Muscle layer of colon (tissue), 2 donors: ENCODE data around the gene SGF29.
"Not testable (repeated sequence)": the region's sequence is repeated elsewhere in the genome, so short reads cannot be mapped to it uniquely, and the experiment has no call there.

Experiments
- H3K27ac ChIP-seq: one replicate; pipeline ENCODE4 v1.7.0; 2013; ENCODE audit warnings: low read depth, mild to moderate bottlenecking, low read length, moderate library complexity
- H3K27me3 ChIP-seq, 2 donors: one replicate each; pipeline ENCODE4 v1.7.0; 2013; ENCODE audit warnings: low read length in 2 of 2, mild to moderate bottlenecking in 2 of 2; ENCODE audit not compliant: insufficient read depth in 2 of 2, control insufficient read depth in 1 of 2
- H3K36me3 ChIP-seq: one replicate; pipeline ENCODE4 v1.7.0; 2013; ENCODE audit warnings: mild to moderate bottlenecking, low read length; ENCODE audit not compliant: insufficient read depth
- H3K4me1 ChIP-seq: one replicate; pipeline ENCODE4 v1.7.0; 2013; ENCODE audit warnings: mild to moderate bottlenecking, low read length; ENCODE audit not compliant: insufficient read depth
- H3K4me3 ChIP-seq, 2 donors: one replicate each; pipeline ENCODE4 v1.7.0; 2013; ENCODE audit warnings: low read length in 2 of 2, low read depth in 1 of 2, mild to moderate bottlenecking in 1 of 2, moderate library complexity in 1 of 2
- H3K9ac ChIP-seq: one replicate; pipeline ENCODE4 v1.7.0; 2013; ENCODE audit warnings: low read length
- H3K9me3 ChIP-seq: one replicate; pipeline ENCODE4 v1.7.0; 2013; ENCODE audit warnings: mild to moderate bottlenecking, low read length
- donor health status: abdominal sarcoma.
- donor health status: Adenocarcinoma of cecum.

Gene SGF29

DNA sequence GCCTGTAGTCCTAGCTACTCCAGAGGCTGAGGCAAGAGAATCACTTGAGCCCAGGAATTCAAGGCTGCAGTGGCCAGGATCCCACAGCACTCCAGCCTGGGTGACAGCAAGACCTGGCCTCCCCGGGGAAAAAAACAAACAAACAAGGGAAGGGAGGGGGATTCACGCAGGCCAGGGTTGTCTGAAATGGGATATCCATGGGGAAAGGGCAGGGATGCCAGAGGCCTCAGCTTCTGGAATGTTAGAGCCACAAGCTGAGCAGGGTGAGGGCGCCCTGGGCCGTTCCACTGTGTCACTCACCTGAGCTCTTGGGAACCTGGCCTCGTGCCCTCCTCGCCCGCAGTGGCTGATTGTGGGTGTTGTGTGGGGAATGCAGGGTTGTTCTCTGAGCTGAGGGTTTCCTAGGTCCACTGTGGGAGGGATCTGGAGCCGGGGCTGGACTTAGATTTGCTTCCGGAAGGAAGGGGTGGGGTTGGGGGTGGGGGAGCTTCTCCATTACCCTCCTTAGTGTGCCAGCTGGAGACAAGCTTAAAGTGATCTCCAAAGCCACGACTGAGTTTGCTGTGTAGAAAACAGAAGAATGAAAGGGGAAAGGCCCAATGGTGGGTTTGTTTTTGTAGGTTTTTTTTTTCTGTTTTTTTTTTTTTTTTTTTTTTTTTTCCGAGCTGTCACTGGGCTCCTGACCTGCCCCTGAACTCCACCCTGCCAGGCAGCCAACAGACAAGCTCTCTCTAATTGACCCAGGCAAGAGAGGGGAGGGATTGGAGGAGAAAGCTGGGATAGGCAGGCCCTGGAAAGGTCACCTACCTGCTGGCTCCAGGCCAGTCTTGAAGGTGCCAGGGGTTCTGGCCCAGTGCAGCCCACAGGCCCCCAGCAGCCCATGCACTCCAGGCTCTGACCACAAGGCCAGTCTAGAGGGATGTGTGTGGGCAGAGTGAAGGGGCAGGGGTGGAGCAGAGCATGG, 56.2 kb downstream of the SGF29 start, which contains the start of gene SULT1A1:
Gene SULT1A1 (minus strand): TSS at position 414 of the 964 bp plus-strand sequence. CDS start 1,189 bp downstream, outside the sequence.
- no peaks in the 10 kb centered on the region for H3K9me3 ChIP-seq
- no peaks in the 10 kb centered on the region for H3K4me1 ChIP-seq
- H3K4me3 ChIP-seq, result peak within 1 kb of the TSS in 1 of 2 donors; percentile 49
- H3K9ac ChIP-seq, result no peak within 1 kb of the TSS
- H3K27ac ChIP-seq, result no peak within 1 kb of the TSS
- H3K27me3 ChIP-seq, result no peaks in the 10 kb centered on the region
- H3K36me3 ChIP-seq, result no peaks in the 10 kb centered on the region

- Histone ChIP-seq H3K4me3 (no peak overlapping the region), H3K36me3 (no peaks in the 10 kb centered on the region), H3K4me1 (no peaks in the 10 kb centered on the region), H3K27me3 (no peaks in the 10 kb centered on the region), H3K27ac (no peak overlapping the region), H3K9ac (no peak overlapping the region), H3K9me3 (no peaks in the 10 kb centered on the region)
Measured at GRCh38 chr16:28610595-28611191, 57.0 kb downstream of the SGF29 start.

DNA sequence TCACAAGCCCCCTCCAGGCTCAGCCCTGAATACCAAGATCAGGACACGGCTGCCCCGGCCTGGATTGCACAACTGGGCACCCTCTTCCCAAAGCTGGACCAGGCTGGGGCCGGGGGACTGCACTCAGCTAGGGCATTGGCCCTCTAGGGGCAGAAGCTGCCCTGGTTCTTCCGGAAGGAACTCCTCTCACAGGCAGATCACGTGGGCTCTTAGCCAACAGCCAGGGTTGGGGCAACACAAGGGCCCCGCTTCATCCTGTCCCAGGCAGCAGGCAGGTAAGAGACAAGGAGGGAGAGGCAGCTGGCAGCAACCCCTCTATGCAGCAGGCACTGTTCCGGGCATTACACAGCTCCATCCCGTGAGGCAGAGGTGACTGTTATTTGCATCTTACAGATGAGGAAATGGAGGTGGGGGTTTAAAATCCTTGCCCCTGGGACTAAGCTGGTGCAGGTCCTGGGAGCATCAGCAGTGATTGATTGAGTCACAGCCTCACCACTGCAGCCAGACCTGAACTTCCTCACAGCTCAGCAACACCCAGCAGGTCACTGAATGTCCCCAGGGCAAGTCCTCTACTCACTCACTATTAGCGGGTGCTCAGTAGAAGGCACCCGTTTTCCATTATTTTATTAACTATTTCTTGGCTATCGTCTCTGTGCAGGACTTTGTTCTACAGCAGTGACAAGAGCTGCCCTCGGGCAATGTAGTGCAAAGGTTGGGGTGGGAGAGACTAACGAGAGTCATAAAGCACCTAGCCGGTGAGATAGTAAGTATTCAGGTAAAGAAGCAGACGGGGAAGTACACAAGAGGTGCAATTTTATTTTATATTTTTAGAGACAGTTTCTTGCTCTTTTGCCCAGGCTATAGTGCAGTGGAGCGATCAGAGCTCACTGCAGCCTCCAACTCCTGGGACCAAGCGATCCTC, 58.9 kb downstream of the SGF29 start:
- not testable (repeated sequence) for H3K36me3 ChIP-seq, H3K9me3 ChIP-seq, H3K4me3 ChIP-seq, H3K27ac ChIP-seq, H3K27me3 ChIP-seq, H3K9ac ChIP-seq, H3K4me1 ChIP-seq

DNA sequence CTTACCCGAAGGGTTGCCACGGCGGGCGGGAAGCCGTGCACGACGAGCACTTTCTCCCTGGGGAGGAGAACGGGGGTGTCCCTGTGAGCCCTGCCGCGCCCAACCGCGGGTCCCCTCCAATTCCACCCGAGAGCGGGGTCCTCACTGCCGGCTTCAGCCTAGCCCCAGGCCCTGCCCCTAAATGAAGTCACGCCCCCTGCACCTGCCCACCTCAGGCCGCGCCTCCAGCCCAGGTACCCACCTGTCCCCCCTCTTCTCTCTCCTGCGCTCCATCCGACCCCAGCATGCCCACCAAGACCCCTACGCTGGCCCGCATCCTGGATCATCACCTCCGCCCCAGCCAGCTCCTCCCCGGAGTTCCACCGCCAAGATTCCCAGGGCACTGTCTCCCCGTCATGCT, 60.2 kb downstream of the SGF29 start:
- H3K4me1 ChIP-seq, H3K9me3 ChIP-seq, H3K27me3 ChIP-seq, H3K4me3 ChIP-seq, H3K27ac ChIP-seq, H3K9ac ChIP-seq, H3K36me3 ChIP-seq: not testable (repeated sequence)

DNA sequence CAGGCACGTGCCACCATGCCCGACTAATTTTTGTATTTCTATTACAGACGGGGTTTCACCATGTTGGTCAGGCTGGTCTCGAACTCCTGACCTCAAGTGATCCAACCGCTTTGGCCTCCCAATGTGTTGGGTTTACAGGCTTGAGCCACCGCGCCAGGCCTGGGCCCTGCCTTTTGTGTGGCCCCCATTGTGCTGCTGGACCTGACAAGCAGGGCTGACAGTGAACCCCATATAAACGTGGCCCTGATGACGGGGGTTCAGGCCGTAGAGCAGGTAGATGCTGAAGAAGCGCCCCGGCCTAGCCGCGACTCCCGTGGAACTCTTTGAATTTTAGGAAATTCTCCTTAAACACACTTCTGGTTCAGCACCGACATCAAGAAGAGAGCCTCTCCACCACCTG, 60.8 kb downstream of the SGF29 start:
- H3K9ac ChIP-seq, result not testable (repeated sequence)

DNA sequence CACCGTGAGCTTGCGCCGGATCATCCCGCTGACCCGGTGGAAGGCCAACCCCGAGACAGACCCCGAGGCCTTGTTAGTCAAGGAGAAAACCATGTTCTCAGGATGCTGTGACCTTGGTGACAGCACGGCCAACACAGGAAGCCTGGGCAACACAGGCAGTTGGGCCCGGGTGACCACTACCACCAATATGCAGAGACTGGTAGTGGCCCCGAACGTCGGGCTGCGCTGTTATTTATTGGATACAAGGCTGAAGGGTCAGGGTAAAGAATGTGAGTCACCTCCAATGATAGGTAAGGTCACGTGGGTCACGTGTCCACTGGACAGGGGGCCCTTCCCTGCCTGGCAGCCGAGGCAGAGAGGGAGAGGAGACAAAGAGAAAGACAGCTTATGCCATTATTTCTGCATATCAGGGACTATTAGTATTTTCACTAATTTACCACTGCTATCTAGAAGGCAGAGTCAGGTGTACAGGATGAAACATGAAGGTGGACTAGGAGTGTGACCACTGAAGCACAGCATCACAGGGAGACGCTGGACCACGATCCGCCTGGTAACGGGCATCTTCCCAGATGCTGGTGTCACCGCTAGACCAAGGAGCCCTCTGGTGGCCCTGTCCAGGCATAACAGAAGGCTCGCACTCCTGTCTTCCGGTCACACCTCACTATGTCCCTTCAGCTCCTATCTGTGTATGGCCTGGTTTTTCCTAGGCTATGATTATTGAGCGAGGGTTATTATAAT, 61.9 kb downstream of the SGF29 start:
- H3K36me3 ChIP-seq, H3K4me3 ChIP-seq, H3K4me1 ChIP-seq: not testable (repeated sequence)

More for the DNA sequence above, 60.8 kb downstream of the SGF29 start:
- not testable (repeated sequence) for H3K4me1 ChIP-seq, H3K36me3 ChIP-seq, H3K27me3 ChIP-seq, H3K4me3 ChIP-seq, H3K27ac ChIP-seq, H3K9me3 ChIP-seq

GRCh38 chr16:28616224-28616577, 62.5 kb downstream of the SGF29 start:
- H3K4me1 ChIP-seq, H3K9me3 ChIP-seq, H3K4me3 ChIP-seq, H3K9ac ChIP-seq, H3K27me3 ChIP-seq, H3K36me3 ChIP-seq, H3K27ac ChIP-seq: not testable (repeated sequence)

More for the DNA sequence above, 61.9 kb downstream of the SGF29 start:
- not testable (repeated sequence) for H3K27me3 ChIP-seq, H3K9ac ChIP-seq, H3K9me3 ChIP-seq, H3K27ac ChIP-seq

DNA sequence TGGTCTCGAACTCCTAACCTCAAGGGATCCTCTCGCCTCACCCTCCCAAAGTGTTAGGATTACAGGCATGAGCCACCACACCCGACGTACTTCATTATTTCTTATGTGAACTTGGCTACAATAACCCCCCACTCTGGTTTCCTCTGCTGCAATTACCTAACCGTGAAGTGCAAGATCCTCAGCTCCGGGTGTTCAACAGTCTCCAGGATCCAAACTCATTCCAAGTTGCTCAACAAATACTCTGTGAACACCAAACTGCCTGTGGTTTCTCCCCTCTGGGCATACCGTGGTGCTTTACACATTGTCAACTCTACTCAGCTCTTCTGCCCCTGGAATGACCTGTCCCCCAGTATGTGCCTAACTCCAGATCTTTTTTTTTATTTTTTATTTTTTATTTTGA, 62.9 kb downstream of the SGF29 start:
- H3K27ac ChIP-seq, result no peak overlapping the region
- no peaks in the 10 kb centered on the region for H3K27me3 ChIP-seq
- no peaks in the 10 kb centered on the region for H3K4me1 ChIP-seq
- no peak overlapping the region for H3K4me3 ChIP-seq
- H3K9me3 ChIP-seq, result no peaks in the 10 kb centered on the region
- no peaks in the 10 kb centered on the region for H3K36me3 ChIP-seq
- H3K9ac ChIP-seq, result no peak overlapping the region

GRCh38 chr16:28617874-28618273, 64.2 kb downstream of the SGF29 start:
- Histone ChIP-seq H3K27ac (no peak overlapping the region), H3K36me3 (no peaks in the 10 kb centered on the region), H3K27me3 (no peaks in the 10 kb centered on the region), H3K9ac (no peak overlapping the region), H3K4me3 (no peak overlapping the region), H3K9me3 (no peaks in the 10 kb centered on the region), H3K4me1 (no peaks in the 10 kb centered on the region)

GRCh38 chr16:28620316-28620715, 66.6 kb downstream of the SGF29 start:
- not testable (repeated sequence) for H3K4me3 ChIP-seq, H3K36me3 ChIP-seq, H3K27me3 ChIP-seq, H3K9ac ChIP-seq, H3K27ac ChIP-seq, H3K9me3 ChIP-seq, H3K4me1 ChIP-seq
